GM12872 (cell line): ENCODE results near the gene EGFR.

ENCODE experiments used
- CTCF ChIP-seq: IDR thresholded peaks from 3 replicates; pipeline ENCODE4 v1.5.1; 2011; ENCODE audit warnings: low read depth, mild to moderate bottlenecking, low read length, moderate library complexity; ENCODE audit not compliant: insufficient read depth

The EGFR gene

GRCh38 chr7:55072251-55072650 is 53.4 kb downstream of the EGFR start:
- TF ChIP-seq CTCF, result no peak

GRCh38 chr7:55073051-55073511 is 54.3 kb downstream of the EGFR start:
- TF ChIP-seq CTCF, result no peak

- no peak for TF ChIP-seq CTCF
Measured at GRCh38 chr7:55073976-55074528, 55.2 kb downstream of the EGFR start.

GRCh38 chr7:55075464-55076021 is 56.7 kb downstream of the EGFR start:
- TF ChIP-seq CTCF, result no peak

- no peak for TF ChIP-seq CTCF
Measured at GRCh38 chr7:55077561-55078410, 59.0 kb downstream of the EGFR start.

- TF ChIP-seq CTCF, result no peak
Measured at GRCh38 chr7:55078465-55079372, 59.9 kb downstream of the EGFR start.

GRCh38 chr7:55080000-55080623 is 61.3 kb downstream of the EGFR start:
- TF ChIP-seq CTCF, result no peak
